WERI-Rb-1 (cell line): ENCODE data around the gene MAPK11.

Experiments used
- DNase-seq: peaks from one replicate; pipeline ENCODE4 v3.0.0-alpha.2; 2020
- H3K27ac ChIP-seq: fragments of 250-450 bp; sonication (Bioruptor Pico); 2 replicates; pipeline ENCODE4 v1.5.1; 2020; ENCODE audit warnings: mild to moderate bottlenecking, moderate library complexity
- H3K27me3 ChIP-seq: fragments of 250-450 bp; sonication (Bioruptor Pico); 2 replicates; pipeline ENCODE4 v1.5.1; 2021; ENCODE audit warnings: mild to moderate bottlenecking, low read depth, moderate library complexity; ENCODE audit not compliant: insufficient read depth, severe bottlenecking
- H3K36me3 ChIP-seq: fragments of 250-450 bp; sonication (Bioruptor Pico); 2 replicates; pipeline ENCODE4 v1.5.1; 2020; ENCODE audit warnings: mild to moderate bottlenecking, moderate library complexity
- H3K4me3 ChIP-seq: 2 replicates; pipeline ENCODE4 v1.5.1; 2011; ENCODE audit warnings: low read depth, mild to moderate bottlenecking, control low read depth, low read length
- H3K9me3 ChIP-seq: fragments of 250-450 bp; sonication (Bioruptor Pico); 2 replicates; pipeline ENCODE4 v1.5.1; 2021; ENCODE audit warnings: mild to moderate bottlenecking, moderate library complexity; ENCODE audit not compliant: severe bottlenecking
- TF ChIP-seq, protein P1 (sequence below): IDR thresholded peaks from 2 replicates; pipeline ENCODE4 v1.5.1; 2011; ENCODE audit warnings: low read depth, mild to moderate bottlenecking, control low read depth, inconsistent platforms, low read length

The MAPK11 gene

DNA sequence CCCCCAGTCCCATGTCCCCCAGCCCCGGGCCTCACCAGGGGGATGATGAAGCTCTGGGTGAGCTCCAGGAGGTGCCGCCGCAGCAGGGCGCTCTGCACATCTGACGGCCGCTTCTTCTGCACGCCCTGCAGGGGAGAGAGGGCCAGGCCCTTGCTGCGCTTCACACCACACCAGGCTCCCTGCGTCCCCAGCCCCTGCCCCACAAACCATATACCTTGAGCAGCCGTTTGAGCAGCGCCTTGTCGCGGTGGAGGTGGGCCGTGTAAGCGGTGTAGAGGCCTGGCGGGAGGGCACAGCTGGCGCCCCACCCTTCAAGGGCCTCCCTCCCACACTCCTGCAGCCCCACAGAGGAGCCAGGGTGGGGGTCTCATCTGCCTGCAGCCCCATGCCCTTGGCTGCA, 43.4 kb upstream of the MAPK11 start:
- no peaks in the 10 kb centered on the region for H3K27me3 ChIP-seq
- H3K9me3 ChIP-seq: no peaks in the 10 kb centered on the region
- no peak overlapping the region for H3K27ac ChIP-seq
- H3K36me3 ChIP-seq: no peaks in the 10 kb centered on the region
- no peak overlapping the region for H3K4me3 ChIP-seq
- DNase-seq: no peak
- TF ChIP-seq, protein P1, sequence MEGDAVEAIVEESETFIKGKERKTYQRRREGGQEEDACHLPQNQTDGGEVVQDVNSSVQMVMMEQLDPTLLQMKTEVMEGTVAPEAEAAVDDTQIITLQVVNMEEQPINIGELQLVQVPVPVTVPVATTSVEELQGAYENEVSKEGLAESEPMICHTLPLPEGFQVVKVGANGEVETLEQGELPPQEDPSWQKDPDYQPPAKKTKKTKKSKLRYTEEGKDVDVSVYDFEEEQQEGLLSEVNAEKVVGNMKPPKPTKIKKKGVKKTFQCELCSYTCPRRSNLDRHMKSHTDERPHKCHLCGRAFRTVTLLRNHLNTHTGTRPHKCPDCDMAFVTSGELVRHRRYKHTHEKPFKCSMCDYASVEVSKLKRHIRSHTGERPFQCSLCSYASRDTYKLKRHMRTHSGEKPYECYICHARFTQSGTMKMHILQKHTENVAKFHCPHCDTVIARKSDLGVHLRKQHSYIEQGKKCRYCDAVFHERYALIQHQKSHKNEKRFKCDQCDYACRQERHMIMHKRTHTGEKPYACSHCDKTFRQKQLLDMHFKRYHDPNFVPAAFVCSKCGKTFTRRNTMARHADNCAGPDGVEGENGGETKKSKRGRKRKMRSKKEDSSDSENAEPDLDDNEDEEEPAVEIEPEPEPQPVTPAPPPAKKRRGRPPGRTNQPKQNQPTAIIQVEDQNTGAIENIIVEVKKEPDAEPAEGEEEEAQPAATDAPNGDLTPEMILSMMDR: no peak

- H3K36me3 ChIP-seq: no peaks in the 10 kb centered on the region
- H3K9me3 ChIP-seq: no peaks in the 10 kb centered on the region
- TF ChIP-seq, protein P1: no peak
- H3K27ac ChIP-seq: no peak overlapping the region
- no peak for DNase-seq
- H3K4me3 ChIP-seq: no peak overlapping the region
- no peaks in the 10 kb centered on the region for H3K27me3 ChIP-seq
Observed at GRCh38 chr22:50313021-50313420, 42.8 kb upstream of the MAPK11 start.

DNA sequence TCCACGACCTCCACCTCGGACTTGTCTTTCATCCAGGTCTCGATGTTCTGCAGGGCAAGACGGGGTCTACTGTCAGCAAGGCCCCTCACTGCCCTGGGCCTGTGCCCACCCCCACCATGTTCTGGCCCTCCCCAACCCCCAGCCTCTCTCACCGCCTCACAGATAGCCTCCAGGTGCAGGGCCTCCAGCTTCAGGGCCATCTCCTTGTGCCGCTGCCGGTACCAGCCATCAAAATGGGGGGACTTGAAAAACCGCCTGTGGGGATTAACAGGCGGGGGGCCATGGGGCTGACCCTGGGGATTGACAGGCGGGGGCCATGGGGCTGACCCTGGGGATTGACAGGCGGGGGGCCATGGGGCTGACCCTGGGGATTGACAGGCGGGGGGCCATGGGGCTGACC, 42.2 kb upstream of the MAPK11 start:
- TF ChIP-seq, protein P1: no peak

DNA sequence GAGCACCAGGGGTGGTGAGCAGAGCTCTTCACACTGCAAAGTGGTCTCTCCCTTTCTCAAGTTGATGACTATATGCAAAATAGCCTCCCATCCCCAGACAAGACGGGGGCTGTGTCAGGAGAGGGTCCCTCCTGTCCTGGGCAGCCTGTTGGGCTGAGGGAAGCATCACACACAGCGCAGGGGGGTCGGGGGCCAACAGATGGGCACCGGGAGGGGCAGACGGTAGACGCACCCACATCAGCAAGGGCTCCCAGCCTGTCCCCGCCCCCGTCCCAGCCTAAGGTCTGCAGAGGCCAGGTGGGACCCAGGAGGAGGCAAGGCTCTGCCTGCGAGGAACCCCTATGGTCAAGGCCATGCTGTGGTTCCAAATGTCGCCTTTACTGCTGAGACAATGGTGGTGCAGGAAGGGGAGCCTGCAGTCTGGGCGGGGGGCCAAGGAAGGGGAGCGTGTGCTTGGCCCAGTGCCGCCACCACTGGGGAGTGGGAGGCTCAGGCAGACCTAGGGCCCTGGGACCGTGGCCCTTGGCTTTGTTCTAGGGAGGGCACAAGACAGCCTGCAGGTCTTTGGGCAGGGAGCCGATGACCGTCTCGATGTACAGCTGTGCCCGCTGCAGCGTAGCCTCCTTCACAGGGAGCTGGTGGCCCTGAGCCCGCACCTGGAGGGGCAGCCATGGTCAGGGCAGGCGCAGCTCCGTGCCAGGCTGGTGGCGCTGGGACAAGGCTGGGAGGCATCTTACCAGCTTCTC, 41.6 kb upstream of the MAPK11 start:
- Histone ChIP-seq H3K36me3 (peaks cover 3% of the 10 kb centered on the region), H3K4me3 (no peak overlapping the region), H3K27ac (no peak overlapping the region), H3K9me3 (no peaks in the 10 kb centered on the region), H3K27me3 (no peaks in the 10 kb centered on the region)
- no peak for DNase-seq
- TF ChIP-seq, protein P1: no peak

More for the DNA sequence above, 42.2 kb upstream of the MAPK11 start:
- Histone ChIP-seq H3K27me3 (no peaks in the 10 kb centered on the region), H3K9me3 (no peaks in the 10 kb centered on the region), H3K36me3 (no peaks in the 10 kb centered on the region), H3K27ac (no peak overlapping the region), H3K4me3 (no peak overlapping the region)
- DNase-seq: no peak

DNA sequence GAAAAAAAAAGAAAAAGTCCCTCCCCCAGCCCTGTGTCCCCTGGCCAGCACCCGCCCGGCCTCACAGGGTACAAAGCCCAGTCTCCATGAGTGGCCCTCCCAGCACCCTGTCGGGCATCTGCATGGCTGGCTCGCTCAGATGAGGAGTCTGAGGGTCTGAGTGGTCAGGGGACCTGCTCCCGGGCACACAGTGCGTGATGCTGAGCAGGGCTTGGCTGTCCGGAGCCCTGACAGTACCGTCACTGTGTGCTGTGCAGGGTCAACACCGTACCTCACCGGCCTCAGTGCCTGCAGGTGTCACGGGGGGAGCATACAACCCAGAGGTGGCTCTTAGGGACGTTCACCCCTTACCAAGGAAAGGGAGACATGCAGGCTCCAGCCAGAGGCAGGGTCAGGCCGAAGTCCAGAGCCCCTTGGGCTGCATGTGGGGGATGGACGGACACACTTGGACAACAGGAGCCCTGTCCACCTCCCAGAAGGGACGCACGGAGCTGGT, 40.8 kb upstream of the MAPK11 start:
- H3K4me3 ChIP-seq: no peak overlapping the region
- peaks cover 8% of the 10 kb centered on the region for H3K36me3 ChIP-seq
- no peak for DNase-seq
- no peak overlapping the region for H3K27ac ChIP-seq
- no peaks in the 10 kb centered on the region for H3K9me3 ChIP-seq
- H3K27me3 ChIP-seq: no peaks in the 10 kb centered on the region
- TF ChIP-seq, protein P1: no peak
